HepG2 (cell line): ENCODE data around the gene CCNYL1. TPM values are rescaled to one million over a fixed set of nuclear protein-coding genes. Genes with fewer than 3 reads are reported as not detected.

Experiments used
- EP300 ChIP-seq, 3 experiments: sonication (generic) in 1 of 3; formaldehyde crosslinking in 1 of 3; IDR thresholded peaks; 2 replicates each; pipeline versions ENCODE4 v1.5.1 to v1.6.1; 2011 to 2020; ENCODE audit warnings: low read depth in 2 of 3, low read length in 2 of 3, borderline replicate concordance in 1 of 3, improper control_type of control experiment in 1 of 3, mild to moderate bottlenecking in 1 of 3, missing genetic modification reagents in 1 of 3, moderate library complexity in 1 of 3
- SOX6 ChIP-seq, 2 experiments: fragments of 450-650 bp in 1 of 2; sonication (generic) in 1 of 2; formaldehyde crosslinking in 1 of 2; IDR thresholded peaks; 2 replicates each; pipeline versions ENCODE4 v1.4.0 to v1.6.1; 2017 to 2020; ENCODE audit warnings: antibody characterized with exemption in 1 of 2, mild to moderate bottlenecking in 1 of 2, missing genetic modification reagents in 1 of 2
- TEAD3 ChIP-seq: optimal IDR thresholded peaks from 2 replicates; pipeline ENCODE3; 2016; ENCODE audit warnings: borderline replicate concordance
- TFE3 ChIP-seq: IDR thresholded peaks from 2 replicates; pipeline ENCODE4 v1.6.1; 2016
- ZBTB33 ChIP-seq: sonication (generic); formaldehyde crosslinking; IDR thresholded peaks from 2 replicates; pipeline ENCODE4 v1.4.0; 2020; ENCODE audit warnings: missing genetic modification reagents
- ZMYM4 ChIP-seq: sonication (generic); formaldehyde crosslinking; IDR thresholded peaks from 2 replicates; pipeline ENCODE4 v1.8.1; 2023; ENCODE audit warnings: mild to moderate bottlenecking, missing genetic modification reagents
- ZNF687 ChIP-seq: sonication (generic); formaldehyde crosslinking; IDR thresholded peaks from 2 replicates; pipeline ENCODE4 v1.5.1; 2020; ENCODE audit warnings: mild to moderate bottlenecking, missing genetic modification reagents, moderate library complexity
- polyA plus RNA-seq, 8 experiments: library from polyadenylated mRNA; depleted of rRNA in 3 of 8; stranded (reverse) in 7 of 8; unstranded in 1 of 8; fragments of >200 nt; fragmentation: Illumina TruSeq in 4 of 8; extraction: Trizol in 4 of 8; gene quantifications; 2 replicates each; pipeline versions ENCODE4 v1.2.1 to v1.2.3, GENCODE V29; 2011 to 2016; ENCODE audit warnings: low read depth in 4 of 8, missing spikeins in 1 of 8, mixed read lengths in 1 of 8; ENCODE audit not compliant: insufficient read depth in 1 of 8
- total RNA-seq, 5 experiments: library from RNA; depleted of rRNA; stranded (reverse); fragments of >200 nt; fragmentation: Illumina TruSeq; extraction: Trizol; gene quantifications; 2 replicates each; pipeline ENCODE4 v1.2.3, GENCODE V29; 2016; ENCODE audit warnings: low read depth in 1 of 5
- TF ChIP-seq, protein P1 (sequence below): IDR thresholded peaks from 2 replicates; pipeline ENCODE4 v1.6.1; 2012; ENCODE audit warnings: inconsistent platforms

CCNYL1 gene
- total and polyA plus RNA-seq, 2 of the 13 experiments (the other 11 are each of a cell fraction or from before 2014, with no cell fraction given): 12.5 to 16.2 TPM

GRCh38 chr2:207779523-207779922 is 68.1 kb downstream of the CCNYL1 start (continued):
- TF ChIP-seq ZBTB33: peak; percentile 77; the same call in 1 of the 2 replicates
- TF ChIP-seq TEAD3 (CRISPR knock-in tag): peak; percentile 6
- TF ChIP-seq TFE3 (CRISPR knock-in tag): 0 out of 2 replicates have a peak, but pooled peaks have one; percentile 47
- TF ChIP-seq, protein P1, sequence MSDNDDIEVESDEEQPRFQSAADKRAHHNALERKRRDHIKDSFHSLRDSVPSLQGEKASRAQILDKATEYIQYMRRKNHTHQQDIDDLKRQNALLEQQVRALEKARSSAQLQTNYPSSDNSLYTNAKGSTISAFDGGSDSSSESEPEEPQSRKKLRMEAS: peak; percentile 22; the same call in 1 of the 2 replicates
- TF ChIP-seq SOX6 (IDR thresholded peaks at IDR 0.05): no peak
- peak; percentile 36; the same call in 1 of the 2 replicates for TF ChIP-seq SOX6 (CRISPR knock-in tag; IDR thresholded peaks at IDR 0.05)
- 0 out of 4 replicates have a peak, but pooled peaks of 1 of the 2 experiments have one; percentile 13 for TF ChIP-seq EP300 (IDR thresholded peaks at IDR 0.05; ENCODE audit: low read depth in 2 of 2, low read length in 2 of 2)
- no peak for TF ChIP-seq EP300 (CRISPR knock-in tag; IDR thresholded peaks at IDR 0.05; ENCODE audit: borderline replicate concordance)
- 0 out of 2 replicates have a peak, but pooled peaks have one; percentile 14 for TF ChIP-seq ZMYM4 (CRISPR knock-in tag)
- TF ChIP-seq ZNF687 (CRISPR knock-in tag): peak; percentile 33
